Stromal cell of bone marrow (primary cell): ENCODE results near the gene TMEM236.
"Not testable (repeated sequence)": the region's sequence is repeated elsewhere in the genome, so short reads cannot be mapped to it uniquely, and the experiment has no call there.

ENCODE experiments used
- DNase-seq: peaks from one replicate; pipeline ENCODE4 v3.0.0-alpha.2; 2012; ENCODE audit warnings: low read depth

The TMEM236 gene, protein sequence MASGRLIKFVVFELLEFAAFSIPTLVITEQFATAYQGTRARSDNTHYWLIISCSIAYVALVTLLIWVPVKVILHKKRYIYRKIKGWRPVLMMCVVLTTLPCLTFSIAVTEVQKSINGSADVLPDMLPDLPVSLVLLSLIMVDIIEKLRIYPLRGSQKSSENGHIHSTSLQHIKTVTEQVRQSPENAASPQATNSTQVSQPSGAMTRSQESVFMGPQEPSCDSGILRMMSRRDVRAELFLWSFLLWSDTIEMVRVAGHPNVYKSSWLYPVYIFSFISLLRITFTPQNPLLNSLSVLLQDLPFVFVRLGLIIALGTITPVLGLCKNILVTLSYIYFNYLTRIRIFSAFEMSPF

GRCh38 chr10:17751781-17752445, at the start of gene TMEM236:
Gene TMEM236 (plus strand): TSS chr10:17752201. CDS start chr10:17752296, 95 bp downstream.
- no peak for DNase-seq

GRCh38 chr10:17703706-17704105, 48.3 kb upstream of the TMEM236 start:
- no peak for DNase-seq

GRCh38 chr10:17708821-17709220, 43.2 kb upstream of the TMEM236 start:
- no peak for DNase-seq

GRCh38 chr10:17709492-17709891, 42.5 kb upstream of the TMEM236 start:
- no peak for DNase-seq

DNA sequence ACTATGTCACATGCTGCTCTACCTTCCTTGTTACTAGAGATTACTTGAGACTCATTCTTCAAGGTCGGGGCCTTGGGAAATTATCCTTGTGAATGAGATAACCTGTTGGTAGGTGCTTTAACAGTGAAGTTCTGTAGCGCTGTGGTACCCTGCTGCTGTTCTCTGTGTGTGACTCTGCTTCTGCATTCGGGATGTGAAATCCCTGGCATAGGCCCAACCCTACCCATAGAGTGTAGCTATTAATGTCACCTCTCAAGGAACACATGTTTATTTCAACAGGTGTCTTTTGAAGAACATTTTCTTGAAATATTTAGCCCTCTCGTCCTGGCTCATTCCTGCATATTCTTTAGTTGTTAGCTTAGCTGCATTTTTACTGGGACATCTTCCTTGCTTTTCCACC, 41.8 kb upstream of the TMEM236 start:
- DNase-seq: no peak

- DNase-seq: no peak
Measured at GRCh38 chr10:17712053-17712452, 39.9 kb upstream of the TMEM236 start.

GRCh38 chr10:17712717-17713471, 39.1 kb upstream of the TMEM236 start:
- no peak for DNase-seq

GRCh38 chr10:17713758-17714157, 38.2 kb upstream of the TMEM236 start:
- no peak for DNase-seq

DNA sequence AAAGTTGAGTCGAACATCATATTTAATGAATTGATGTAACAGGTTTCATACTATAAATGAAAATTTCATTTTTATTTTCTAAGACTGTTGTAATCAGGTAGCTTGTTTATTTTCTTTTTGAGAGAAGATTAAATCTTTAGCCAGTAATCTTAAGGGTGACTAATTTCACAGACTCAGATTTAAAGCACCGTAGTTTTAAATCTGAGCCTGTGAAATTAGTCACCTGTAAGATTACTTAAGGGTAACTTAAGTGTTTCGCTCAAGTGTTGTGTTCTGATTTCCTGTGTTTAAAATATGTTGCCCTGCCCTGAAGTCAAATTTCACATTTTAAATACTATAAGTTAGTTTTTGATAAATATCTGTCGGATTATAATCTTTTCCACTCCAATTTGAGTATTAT, 35.8 kb upstream of the TMEM236 start:
- no peak for DNase-seq

GRCh38 chr10:17722317-17723014, 29.5 kb upstream of the TMEM236 start:
- DNase-seq: not testable (repeated sequence)

DNA sequence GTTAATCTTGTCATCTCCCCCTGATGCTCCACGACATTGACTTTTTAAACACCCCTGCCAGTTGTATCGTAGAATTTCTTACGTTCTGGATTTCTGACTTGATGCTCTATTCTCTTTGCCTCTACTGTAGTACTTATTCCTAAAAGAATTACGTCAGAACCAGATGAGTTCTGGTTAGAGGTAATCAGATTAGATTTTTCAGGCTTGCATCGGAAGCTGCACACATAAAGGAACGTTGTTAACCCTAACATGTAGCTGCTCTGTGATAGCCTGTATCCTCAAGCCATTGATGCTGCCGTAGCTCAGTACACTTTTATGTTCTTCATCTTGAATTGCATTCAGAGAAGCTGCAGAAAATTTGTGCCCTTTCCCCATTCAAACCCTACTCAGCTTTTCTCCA, 26.3 kb upstream of the TMEM236 start:
- no peak for DNase-seq

- DNase-seq: no peak
Measured at GRCh38 chr10:17729630-17730029, 22.4 kb upstream of the TMEM236 start.

DNA sequence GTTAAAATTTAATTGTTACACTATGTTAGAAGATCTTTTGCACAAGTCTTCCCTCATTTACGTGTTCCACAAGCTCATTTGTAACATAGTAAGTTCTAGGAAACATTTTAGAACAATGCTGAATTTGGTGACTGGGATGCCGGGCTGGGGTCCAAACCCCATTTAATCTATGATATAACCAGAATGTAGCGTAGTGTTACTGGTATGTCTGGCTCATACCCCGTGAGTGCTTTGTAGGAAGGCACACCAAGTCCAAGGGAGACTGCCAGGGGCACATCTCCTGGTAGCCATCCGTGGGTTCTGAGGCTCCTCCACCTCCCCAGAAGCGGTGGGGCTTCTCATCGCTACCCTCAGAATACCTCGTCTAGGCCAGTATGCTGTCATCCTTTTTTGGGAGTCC, 21.3 kb upstream of the TMEM236 start:
- DNase-seq: peak; percentile 11

DNA sequence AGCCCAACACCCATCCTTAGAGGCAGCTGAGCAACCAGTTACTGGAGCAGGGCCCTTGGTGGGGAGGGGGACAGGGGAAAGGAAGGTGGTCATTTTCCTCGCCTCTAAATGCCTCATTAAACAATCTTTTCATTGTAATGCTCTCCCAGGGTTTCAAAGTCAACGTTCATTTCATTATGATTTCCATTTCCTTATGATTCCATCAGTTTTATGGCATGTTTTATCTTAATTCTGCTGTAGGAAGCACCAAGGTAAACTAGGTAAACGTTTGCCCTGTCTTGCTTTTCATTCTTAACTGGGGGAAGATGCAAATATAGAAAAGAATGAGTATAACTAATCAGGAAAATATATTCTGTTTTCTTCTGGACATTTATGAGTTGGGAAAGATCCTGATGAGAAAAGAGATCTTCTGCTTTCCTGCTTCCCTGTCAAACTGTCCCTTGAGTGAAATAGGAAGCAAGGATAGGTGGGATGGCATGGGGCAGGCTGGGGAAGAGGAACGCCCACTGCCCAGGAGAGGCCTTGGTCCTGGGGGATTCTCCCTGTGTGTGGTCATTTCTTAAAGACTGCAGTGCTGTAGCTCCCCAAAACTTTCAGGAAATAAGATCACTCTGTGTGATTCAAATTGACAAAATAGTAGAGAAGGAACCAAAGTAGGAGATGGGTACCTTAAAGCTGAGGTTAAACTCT, 20.5 kb upstream of the TMEM236 start:
- DNase-seq: no peak

DNA sequence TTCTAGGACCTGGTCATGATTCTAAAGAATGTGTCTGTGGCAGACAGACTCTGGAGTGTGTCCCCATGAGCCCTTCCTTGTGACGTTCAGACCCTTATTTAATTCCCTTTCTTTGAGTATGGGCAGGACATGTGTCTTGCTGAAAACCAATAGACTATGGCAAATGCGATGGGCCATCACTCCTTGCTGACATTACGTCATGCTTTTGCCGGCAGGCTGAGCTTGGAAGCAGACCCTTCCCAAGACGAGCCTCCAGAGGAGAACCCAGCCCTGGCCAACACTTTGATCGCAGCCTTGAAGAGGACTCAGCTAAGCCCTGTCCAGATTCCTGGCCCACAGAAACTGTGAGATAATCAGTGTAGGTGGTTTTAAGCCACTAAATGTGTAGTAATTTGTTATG, 18.4 kb upstream of the TMEM236 start:
- DNase-seq: no peak

GRCh38 chr10:17734432-17735080, 17.4 kb upstream of the TMEM236 start:
- DNase-seq: no peak

- DNase-seq: peak; percentile 14
Measured at GRCh38 chr10:17735166-17735941, 16.6 kb upstream of the TMEM236 start.

DNA sequence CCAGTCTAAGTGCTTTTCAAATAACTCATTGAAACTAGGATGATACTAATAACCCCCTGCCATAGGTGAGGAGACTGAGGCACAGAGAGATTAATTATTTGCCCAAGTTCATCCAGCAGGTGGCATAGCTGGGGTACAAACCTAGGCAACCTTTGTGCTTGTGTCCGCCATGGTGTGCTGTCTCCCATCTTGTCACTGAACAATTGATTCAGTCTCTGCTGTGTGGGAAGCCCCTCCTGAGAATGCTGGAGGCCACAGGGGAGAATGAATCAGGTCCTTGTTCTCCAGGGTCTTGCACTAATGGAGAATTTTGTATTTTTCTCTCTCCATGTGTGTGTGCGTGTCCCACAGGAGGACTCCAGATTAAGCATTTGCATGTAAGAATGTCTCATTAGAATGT, 15.8 kb upstream of the TMEM236 start:
- no peak for DNase-seq

- DNase-seq: peak; percentile 30
Measured at GRCh38 chr10:17737027-17737965, 14.7 kb upstream of the TMEM236 start.
